22Rv1 (cell line): ENCODE measurements around the gene TRPM5.

ENCODE experiments used
- H3K27ac ChIP-seq: fragments of 450-650 bp; 2 replicates; pipeline ENCODE4 v1.5.1; 2017
- CTCF ChIP-seq: fragments of 450-650 bp; IDR thresholded peaks from 2 replicates; pipeline ENCODE4 v1.5.1; 2017; ENCODE audit warnings: mild to moderate bottlenecking
- ZFX ChIP-seq: fragments of 450-650 bp; IDR thresholded peaks from 2 replicates; pipeline ENCODE4 v1.6.1; 2017; ENCODE audit warnings: antibody characterized with exemption, borderline replicate concordance

The TRPM5 gene

GRCh38 chr11:2459796-2460531 is 15.7 kb upstream of the TRPM5 start:
- TF ChIP-seq CTCF (no peak), ZFX (no peak)
- H3K27ac ChIP-seq = no peak overlapping the region

- no peak for TF ChIP-seq CTCF
- TF ChIP-seq ZFX = no peak
- H3K27ac ChIP-seq = no peak overlapping the region
These were observed 14.9 kb upstream of the TRPM5 start for GRCh38 chr11:2459016-2459725.

GRCh38 chr11:2458321-2458720 is 14.0 kb upstream of the TRPM5 start:
- H3K27ac ChIP-seq = no peak overlapping the region
- TF ChIP-seq CTCF (no peak), ZFX (no peak)

GRCh38 chr11:2453436-2453835 is 9.1 kb upstream of the TRPM5 start:
- TF ChIP-seq CTCF (no peak), ZFX (no peak)
- no peak overlapping the region for H3K27ac ChIP-seq

GRCh38 chr11:2452321-2453012 is 8.2 kb upstream of the TRPM5 start:
- H3K27ac ChIP-seq = no peak overlapping the region
- TF ChIP-seq ZFX = no peak
- TF ChIP-seq CTCF = no peak

GRCh38 chr11:2451916-2452315 is 7.6 kb upstream of the TRPM5 start:
- no peak overlapping the region for H3K27ac ChIP-seq
- TF ChIP-seq CTCF = no peak
- no peak for TF ChIP-seq ZFX

- TF ChIP-seq ZFX (no peak), CTCF (no peak)
- H3K27ac ChIP-seq = no peak overlapping the region
These were observed 7.0 kb upstream of the TRPM5 start for GRCh38 chr11:2451336-2451735.
